MM.1S (cell line): Measurements from ENCODE around the gene PCDHA5.

Experiments
- CTCF ChIP-seq: fragments of 300-600 bp; sonication (generic); IDR thresholded peaks from 2 replicates; pipeline ENCODE4 v1.5.1; 2016; ENCODE audit warnings: antibody characterized with exemption, low read length, mixed read lengths
- EZH2 ChIP-seq: fragments of 300-600 bp; sonication (generic); optimal IDR thresholded peaks from 2 replicates; pipeline ENCODE3; 2017; ENCODE audit warnings: low read depth, mild to moderate bottlenecking, antibody characterized with exemption, low read length, mixed read lengths
- EZH2phosphoT487 ChIP-seq: fragments of 300-600 bp; sonication (generic); IDR thresholded peaks from 2 replicates; pipeline ENCODE4 v1.6.1; 2018; ENCODE audit warnings: antibody characterized with exemption, low read length

- peak; percentile 27 for TF ChIP-seq CTCF
- TF ChIP-seq EZH2: no peak
- TF ChIP-seq EZH2phosphoT487: no peak
These were observed 14.3 kb upstream of the PCDHA5 start, which contains the start of gene PCDHA4 for GRCh38 chr5:140806834-140807775.
